Fibroblast of gingiva (primary cell): ENCODE results near the gene FAM193A.
"Not testable (repeated sequence)": the region's sequence is repeated elsewhere in the genome, so short reads cannot be mapped to it uniquely, and the experiment has no call there.

Source experiments
- DNase-seq: peaks from one replicate; pipeline ENCODE4 v3.0.0-alpha.2; 2011; ENCODE audit warnings: low read depth

Gene FAM193A

GRCh38 chr4:2750719-2751605 lies 214.5 kb downstream of the FAM193A start:
- DNase-seq: no peak

DNA sequence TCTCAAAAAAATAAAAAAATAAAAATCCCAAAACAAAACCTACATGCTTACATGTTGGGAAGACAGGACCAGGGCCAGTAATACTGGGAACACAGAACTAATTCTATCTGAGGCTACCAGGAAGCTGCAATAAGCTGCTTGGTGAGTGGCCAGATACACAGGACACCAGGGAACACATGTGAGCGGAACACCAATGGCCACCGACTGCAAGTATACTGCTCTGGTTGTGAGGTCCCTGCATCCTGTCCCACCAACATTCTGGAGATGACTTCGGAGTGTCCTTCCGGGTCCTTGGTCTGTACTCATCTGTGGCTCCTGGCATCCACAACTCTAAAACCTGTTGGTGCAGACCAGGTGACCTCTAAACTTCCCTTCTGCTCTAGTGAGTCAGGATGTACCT lies 217.0 kb downstream of the FAM193A start:
- DNase-seq: no peak

DNA sequence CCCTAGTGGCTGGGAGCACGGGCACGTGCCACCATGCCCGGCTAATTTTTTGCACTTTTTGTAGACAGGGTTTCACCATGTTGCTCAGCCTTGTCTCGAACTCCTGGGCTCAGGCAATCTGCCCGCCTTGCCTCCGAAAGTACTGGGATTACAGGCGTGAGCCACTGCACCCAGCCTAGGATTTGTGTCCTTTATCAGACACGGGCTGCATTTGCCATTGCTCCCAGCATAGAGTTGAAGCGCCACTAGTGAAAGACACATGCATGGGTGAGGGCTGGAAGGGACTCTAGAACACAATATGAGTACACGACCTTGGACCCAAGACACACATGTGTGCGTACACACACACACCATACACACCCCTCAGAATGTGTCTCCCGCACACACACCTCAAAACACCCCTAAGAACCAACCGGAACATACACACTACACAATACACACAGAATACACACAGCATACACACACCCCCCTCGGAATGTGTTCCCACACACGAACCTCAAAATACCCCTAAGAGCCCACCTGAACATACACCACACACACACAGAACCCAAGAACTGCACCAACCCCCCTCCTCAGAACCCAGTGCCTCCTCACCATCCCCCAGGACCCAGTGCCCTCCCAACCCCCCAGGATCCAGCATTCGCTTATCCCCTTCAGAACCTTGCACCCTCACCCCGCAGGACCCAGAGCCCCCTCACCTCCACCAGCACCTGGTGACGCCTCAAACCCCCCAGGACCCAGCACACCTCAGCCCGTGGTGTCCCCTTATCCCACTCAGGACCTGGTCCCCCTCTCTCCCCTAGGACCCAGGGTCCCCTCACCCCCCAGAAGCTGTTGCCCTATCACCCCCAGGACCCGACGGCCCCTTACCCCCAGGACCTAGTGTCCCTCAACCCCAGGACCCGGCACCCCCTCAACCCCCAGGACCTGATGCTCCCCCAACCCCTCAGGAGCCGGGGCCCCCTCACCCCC lies 218.7 kb downstream of the FAM193A start:
- DNase-seq: no peak

- peak; percentile 86 for DNase-seq
These were observed 219.6 kb downstream of the FAM193A start, which contains the start of gene TNIP2 for GRCh38 chr4:2755821-2756690. Gene TNIP2 (minus strand): TSS chr4:2756336. CDS start chr4:2756289, 47 bp downstream.

- no peak for DNase-seq
These were observed 220.4 kb downstream of the FAM193A start for GRCh38 chr4:2756691-2757350.

DNA sequence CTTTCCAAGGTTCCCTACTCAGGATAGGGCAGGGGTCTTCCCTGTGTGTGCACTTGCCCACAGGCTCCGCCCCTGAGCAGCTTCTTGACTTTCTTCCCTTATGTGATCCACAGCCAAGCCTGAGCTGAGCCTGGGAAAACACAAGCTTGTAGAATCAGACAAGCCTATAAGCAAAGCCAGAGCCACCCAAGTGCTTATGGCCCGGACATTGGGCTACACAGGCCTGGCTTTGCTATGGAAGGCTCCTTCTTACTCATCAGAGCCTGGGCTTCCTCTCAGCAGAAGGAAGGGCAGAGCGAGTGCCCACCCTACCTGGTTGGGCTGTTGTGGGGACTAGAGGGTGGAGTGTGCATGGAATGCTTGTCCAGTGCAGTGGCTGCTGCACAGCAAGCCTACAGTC lies 221.0 kb downstream of the FAM193A start:
- no peak for DNase-seq

GRCh38 chr4:2761035-2761923 lies 224.8 kb downstream of the FAM193A start:
- DNase-seq: no peak

DNA sequence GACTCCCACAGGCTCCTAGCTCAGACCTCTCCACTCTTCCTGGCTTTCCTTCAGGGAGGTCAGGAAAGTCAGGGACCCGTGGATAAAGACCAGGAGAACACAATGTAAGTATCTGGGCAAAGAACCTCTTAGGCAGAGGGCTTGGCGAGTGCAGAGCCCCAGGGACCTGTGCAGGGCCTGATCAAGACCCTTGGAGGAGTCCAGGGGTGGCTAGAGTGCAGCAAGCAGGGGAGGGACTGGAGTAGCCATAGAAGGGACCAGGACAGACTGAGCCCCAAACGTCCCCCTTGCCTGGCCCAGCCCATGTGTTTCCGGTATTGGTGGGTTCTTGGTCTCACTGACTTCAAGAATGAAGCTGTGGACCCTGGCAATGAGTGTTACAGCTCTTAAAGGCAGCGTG lies 225.6 kb downstream of the FAM193A start:
- DNase-seq: no peak

- not testable (repeated sequence) for DNase-seq
These were observed 226.3 kb downstream of the FAM193A start for GRCh38 chr4:2762486-2763370.

DNA sequence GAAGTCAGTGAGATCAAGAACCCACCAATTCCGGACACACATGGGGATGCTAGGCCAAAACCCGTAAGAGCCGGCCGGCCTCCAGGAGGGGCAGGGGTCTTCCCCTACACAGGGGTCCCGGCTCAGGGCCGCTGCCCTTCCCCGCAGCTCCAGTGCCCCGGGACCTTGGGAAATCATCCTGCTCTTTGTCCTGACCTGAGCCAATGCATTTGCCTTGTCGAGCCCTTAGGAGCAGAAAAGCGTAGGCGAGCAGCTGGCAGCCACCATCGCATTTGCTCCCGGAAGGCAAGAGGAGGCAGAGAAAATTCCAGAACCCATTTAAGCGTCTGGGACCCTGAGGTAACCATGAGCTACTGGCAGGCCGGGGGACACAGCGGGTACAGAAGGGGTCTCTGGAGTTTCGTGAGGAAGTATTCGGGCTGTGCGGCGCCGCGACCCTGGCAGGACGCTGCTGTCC lies 227.1 kb downstream of the FAM193A start:
- DNase-seq: no peak

- no peak for DNase-seq
These were observed 229.5 kb downstream of the FAM193A start for GRCh38 chr4:2765832-2766526.

- no peak for DNase-seq
These were observed 230.7 kb downstream of the FAM193A start for GRCh38 chr4:2767046-2767704.

- no peak for DNase-seq
These were observed 231.2 kb downstream of the FAM193A start for GRCh38 chr4:2767705-2768074.

- no peak for DNase-seq
These were observed 231.7 kb downstream of the FAM193A start for GRCh38 chr4:2768124-2768523.

- DNase-seq: no peak
These were observed 232.5 kb downstream of the FAM193A start for GRCh38 chr4:2768921-2769336.

- DNase-seq: peak; percentile 28
These were observed 234.8 kb downstream of the FAM193A start for GRCh38 chr4:2771264-2771663.

DNA sequence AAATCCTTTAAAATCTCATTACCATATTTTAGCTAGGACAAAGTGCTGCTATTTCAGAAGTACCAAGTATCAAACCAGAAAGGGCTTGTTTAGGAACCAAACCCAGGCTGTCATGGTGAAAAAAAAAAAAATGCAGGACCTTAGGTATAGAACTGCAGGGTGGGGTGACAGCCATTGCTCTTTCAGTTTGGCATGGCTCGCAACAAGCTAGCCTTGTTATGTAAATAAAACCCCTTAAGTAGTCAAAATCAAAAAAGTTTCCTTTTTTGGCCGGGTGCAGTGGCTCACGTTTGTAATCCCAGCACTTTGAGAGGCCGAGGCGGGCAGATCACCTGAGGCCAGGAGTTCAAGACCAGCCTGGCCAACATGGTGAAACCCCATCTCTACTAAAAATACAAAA lies 244.2 kb downstream of the FAM193A start:
- DNase-seq: not testable (repeated sequence)

GRCh38 chr4:2781911-2782310 lies 245.5 kb downstream of the FAM193A start:
- DNase-seq: no peak
